Liver (tissue), 2 donors: ENCODE data around the gene SLMAP.

ENCODE experiments used
- MAX ChIP-seq: IDR thresholded peaks from 2 replicates; pipeline ENCODE4 v1.6.1; 2016; ENCODE audit warnings: antibody characterized with exemption
- YY1 ChIP-seq: IDR thresholded peaks from 2 replicates; pipeline ENCODE4 v1.6.1; 2016; ENCODE audit warnings: antibody characterized with exemption, mild to moderate bottlenecking
- TF ChIP-seq, protein P1 (sequence below): fragments of 150-350 bp; IDR thresholded peaks from 2 replicates; pipeline ENCODE4 v1.5.1; 2017; ENCODE audit warnings: improper control_type of control experiment, low read depth, low read length; ENCODE audit not compliant: missing input control
- TF ChIP-seq, protein P2 (sequence below): IDR thresholded peaks from 2 replicates; pipeline ENCODE4 v1.6.1; 2016; ENCODE audit warnings: antibody characterized with exemption, mild to moderate bottlenecking
- donor health status: healthy.

GRCh38 chr3:57972531-57973111 lies 216.5 kb downstream of the SLMAP start:
- TF ChIP-seq, protein P1, sequence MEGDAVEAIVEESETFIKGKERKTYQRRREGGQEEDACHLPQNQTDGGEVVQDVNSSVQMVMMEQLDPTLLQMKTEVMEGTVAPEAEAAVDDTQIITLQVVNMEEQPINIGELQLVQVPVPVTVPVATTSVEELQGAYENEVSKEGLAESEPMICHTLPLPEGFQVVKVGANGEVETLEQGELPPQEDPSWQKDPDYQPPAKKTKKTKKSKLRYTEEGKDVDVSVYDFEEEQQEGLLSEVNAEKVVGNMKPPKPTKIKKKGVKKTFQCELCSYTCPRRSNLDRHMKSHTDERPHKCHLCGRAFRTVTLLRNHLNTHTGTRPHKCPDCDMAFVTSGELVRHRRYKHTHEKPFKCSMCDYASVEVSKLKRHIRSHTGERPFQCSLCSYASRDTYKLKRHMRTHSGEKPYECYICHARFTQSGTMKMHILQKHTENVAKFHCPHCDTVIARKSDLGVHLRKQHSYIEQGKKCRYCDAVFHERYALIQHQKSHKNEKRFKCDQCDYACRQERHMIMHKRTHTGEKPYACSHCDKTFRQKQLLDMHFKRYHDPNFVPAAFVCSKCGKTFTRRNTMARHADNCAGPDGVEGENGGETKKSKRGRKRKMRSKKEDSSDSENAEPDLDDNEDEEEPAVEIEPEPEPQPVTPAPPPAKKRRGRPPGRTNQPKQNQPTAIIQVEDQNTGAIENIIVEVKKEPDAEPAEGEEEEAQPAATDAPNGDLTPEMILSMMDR = no peak
- no peak for TF ChIP-seq YY1
- no peak for TF ChIP-seq MAX
- TF ChIP-seq, protein P2, sequence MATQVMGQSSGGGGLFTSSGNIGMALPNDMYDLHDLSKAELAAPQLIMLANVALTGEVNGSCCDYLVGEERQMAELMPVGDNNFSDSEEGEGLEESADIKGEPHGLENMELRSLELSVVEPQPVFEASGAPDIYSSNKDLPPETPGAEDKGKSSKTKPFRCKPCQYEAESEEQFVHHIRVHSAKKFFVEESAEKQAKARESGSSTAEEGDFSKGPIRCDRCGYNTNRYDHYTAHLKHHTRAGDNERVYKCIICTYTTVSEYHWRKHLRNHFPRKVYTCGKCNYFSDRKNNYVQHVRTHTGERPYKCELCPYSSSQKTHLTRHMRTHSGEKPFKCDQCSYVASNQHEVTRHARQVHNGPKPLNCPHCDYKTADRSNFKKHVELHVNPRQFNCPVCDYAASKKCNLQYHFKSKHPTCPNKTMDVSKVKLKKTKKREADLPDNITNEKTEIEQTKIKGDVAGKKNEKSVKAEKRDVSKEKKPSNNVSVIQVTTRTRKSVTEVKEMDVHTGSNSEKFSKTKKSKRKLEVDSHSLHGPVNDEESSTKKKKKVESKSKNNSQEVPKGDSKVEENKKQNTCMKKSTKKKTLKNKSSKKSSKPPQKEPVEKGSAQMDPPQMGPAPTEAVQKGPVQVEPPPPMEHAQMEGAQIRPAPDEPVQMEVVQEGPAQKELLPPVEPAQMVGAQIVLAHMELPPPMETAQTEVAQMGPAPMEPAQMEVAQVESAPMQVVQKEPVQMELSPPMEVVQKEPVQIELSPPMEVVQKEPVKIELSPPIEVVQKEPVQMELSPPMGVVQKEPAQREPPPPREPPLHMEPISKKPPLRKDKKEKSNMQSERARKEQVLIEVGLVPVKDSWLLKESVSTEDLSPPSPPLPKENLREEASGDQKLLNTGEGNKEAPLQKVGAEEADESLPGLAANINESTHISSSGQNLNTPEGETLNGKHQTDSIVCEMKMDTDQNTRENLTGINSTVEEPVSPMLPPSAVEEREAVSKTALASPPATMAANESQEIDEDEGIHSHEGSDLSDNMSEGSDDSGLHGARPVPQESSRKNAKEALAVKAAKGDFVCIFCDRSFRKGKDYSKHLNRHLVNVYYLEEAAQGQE = no peak
